GM18867 (cell line): Measurements from ENCODE around the gene EXD1.
A peak's percentile ranks its signal among the peaks of the same experiment; 100 is the strongest.

ENCODE experiments used
- ATAC-seq: cut with Tn5 transposase; IDR thresholded peaks from one replicate; pipeline ENCODE4 v1.9.1; 2021; ENCODE audit warnings: mild to moderate bottlenecking, moderate library complexity; ENCODE audit not compliant: unreplicated experiment

Gene EXD1

DNA sequence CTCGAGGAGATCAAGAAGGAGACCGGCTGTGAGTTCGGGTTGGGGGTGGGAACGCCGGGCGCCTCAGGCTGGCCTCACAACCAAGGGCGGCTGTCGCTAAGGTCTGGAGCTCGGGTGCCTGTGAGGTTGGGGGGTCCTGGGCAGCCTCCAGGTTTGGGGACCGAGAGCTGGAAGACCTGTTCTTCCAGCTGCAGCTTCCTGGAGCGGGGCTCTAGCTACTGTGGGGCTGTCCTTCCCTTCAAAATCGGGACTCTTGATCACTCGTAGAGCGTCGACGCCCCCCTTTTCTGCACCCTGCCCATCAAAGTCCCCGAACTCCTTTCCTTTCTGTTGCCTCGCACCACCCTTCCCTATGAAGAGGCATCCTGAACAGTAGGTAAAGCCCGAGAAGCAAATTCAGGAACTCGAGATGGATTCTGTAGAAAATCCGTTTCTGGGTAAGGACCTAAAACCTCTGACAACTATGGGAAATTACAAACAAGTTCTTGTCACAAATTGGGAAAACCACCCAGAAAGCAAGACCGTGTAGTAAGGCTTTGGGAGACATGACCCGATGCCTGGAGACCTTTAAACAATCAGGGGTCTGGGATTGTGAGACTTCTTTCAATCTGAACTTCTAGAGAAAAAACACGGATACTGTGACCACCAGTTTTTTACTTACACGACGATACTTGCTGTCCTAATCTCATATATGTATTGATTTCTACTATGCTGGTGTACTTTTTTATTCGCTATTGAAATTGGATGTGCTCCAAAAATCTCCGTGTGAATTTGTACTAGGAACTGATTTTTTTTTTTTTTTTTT is 1.1 kb upstream of the EXD1 start:
- peak; percentile 35 for ATAC-seq

- no peak for ATAC-seq
Measured at GRCh38 chr15:41230345-41230649, 260 bp downstream of the EXD1 start.

DNA sequence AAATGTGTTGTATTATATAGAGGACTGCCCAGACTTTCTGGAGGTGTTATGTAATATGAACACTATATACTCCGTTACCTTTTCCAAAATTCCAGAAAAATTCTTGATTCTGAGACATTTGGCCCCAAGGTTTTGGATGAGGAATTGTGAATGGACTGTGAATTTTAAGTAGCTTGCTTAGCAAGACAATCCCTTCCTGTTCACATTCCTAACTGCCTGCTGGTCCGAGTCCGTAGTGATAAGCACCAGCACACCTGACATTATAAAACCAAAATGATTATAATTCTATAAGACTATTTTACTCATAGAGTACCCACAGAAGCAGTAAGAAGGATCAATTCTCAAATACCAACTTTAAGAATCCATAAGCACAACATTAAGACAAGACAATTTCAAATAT is 11.2 kb downstream of the EXD1 start:
- no peak for ATAC-seq

GRCh38 chr15:41218851-41219250 is 11.7 kb downstream of the EXD1 start:
- no peak for ATAC-seq

GRCh38 chr15:41215708-41216107 is 14.8 kb downstream of the EXD1 start:
- ATAC-seq = no peak

GRCh38 chr15:41207687-41208448 is 22.7 kb downstream of the EXD1 start:
- ATAC-seq = no peak

- ATAC-seq = no peak
Measured at GRCh38 chr15:41205315-41205714, 25.2 kb downstream of the EXD1 start.

- ATAC-seq = no peak
Measured at GRCh38 chr15:41203395-41203794, 27.2 kb downstream of the EXD1 start.

DNA sequence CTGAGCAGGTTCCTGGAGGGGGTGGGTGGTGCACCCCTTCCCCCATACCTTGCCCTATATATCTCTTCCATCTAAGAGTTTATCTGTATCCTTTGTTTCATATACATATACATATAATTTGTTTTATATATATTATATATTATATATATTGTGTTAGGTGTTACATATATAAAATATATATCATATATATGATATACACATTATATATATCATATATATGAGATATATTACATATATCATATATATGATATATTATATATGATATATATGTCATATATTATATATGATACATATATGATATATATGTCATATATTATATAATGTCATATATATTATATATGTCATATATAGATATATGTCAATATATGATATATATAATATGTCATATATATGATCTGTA is 31.1 kb downstream of the EXD1 start:
- no peak for ATAC-seq

DNA sequence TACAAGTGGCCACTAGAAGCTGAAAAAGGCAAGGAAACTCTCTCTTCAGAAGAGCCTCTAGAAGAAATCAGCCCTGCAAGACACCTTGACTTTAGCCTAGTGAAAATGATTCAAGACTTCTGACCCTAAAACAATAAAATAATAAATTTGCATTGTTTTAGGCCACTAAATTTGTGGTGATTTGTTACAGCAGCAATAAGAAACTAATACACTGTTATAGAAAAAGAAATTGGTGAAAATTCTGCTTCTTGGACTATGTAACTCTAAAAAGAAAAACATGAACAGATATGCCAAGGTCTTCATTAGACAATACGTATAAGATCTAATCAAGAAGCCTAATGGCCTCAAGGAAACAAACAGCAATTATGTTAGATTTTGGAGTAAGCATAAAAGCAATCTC is 36.1 kb downstream of the EXD1 start:
- no peak for ATAC-seq

GRCh38 chr15:41183581-41183980 is 47.0 kb downstream of the EXD1 start:
- ATAC-seq = no peak

GRCh38 chr15:41182266-41182665 is 48.3 kb downstream of the EXD1 start:
- ATAC-seq = no peak

GRCh38 chr15:41180206-41180789 is 50.3 kb downstream of the EXD1 start:
- no peak for ATAC-seq

DNA sequence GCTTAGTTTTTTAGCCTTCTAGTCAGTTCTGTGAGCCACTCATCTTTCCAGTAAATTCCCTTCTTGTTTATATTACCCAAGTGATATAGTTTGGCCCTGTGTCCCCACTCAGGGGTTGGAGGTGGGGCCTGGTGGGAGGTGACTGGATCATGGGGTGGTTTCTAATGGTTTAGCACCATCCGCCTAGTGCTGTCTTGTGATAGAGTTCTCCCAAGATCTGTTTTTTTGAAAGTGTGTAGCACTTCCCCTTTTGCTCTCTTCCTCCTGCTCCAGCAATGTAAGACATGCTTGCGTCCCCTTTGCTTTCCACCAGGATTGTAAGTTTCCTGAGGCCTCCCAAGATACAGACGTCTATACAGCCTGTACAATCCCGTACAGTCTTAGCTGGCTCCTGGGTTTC is 60.8 kb downstream of the EXD1 start:
- no peak for ATAC-seq

DNA sequence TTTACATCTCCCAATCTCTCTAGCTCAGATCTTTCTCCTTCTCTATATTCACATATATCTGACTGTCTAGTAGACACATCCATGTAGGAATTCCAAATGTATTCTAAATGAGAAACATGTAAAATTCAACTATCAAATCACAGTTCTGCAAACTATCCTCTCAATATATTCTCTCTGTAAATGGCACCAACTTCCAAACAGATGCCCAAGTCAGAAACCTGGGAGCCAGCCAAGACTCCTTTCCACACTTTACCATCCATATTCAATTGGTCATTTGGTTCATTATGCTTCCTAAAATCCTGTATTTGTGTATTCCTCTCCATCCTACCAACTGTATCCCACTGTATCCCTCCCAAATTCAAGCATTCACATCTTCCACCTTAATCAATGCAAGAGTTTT is 61.5 kb downstream of the EXD1 start:
- ATAC-seq = no peak

DNA sequence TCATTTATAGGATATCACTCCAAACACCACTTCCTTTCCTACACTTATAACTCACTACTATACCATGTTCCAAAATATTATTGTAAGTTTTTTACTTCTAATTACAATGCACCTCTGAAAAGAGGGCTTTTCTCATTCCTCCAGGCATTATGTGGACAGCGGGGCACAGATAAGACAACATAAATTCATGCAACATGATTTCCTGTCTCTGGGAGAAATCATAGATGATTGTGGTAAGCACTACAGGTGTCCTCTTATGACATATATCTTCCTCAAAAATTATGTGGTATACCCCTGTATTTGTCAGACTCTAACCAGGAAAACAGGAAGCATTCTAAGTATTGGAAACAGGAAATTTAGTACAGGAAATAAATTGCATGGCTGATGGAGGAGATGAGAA is 68.8 kb downstream of the EXD1 start:
- no peak for ATAC-seq

GRCh38 chr15:41161336-41161735 is 69.2 kb downstream of the EXD1 start:
- no peak for ATAC-seq

- ATAC-seq = no peak
Measured at GRCh38 chr15:41160639-41161315, 69.8 kb downstream of the EXD1 start.

GRCh38 chr15:41154412-41154811 is 76.1 kb downstream of the EXD1 start:
- no peak for ATAC-seq

GRCh38 chr15:41153733-41154132 is 76.8 kb downstream of the EXD1 start:
- no peak for ATAC-seq

- no peak for ATAC-seq
Measured at GRCh38 chr15:41151451-41152005, 79.0 kb downstream of the EXD1 start.
